GM12864 (cell line): Measurements from ENCODE around the gene CAMK2N1.

ENCODE experiments used
- DNase-seq: peaks from one replicate; pipeline ENCODE4 v3.0.0-alpha.2; 2011; ENCODE audit warnings: low read depth
- H3K4me3 ChIP-seq: 2 replicates; pipeline ENCODE4 v1.5.1; 2011; ENCODE audit warnings: mild to moderate bottlenecking, low read depth, low read length, control low read depth
- CTCF ChIP-seq: IDR thresholded peaks from 2 replicates; pipeline ENCODE4 v1.5.1; 2011; ENCODE audit warnings: low read depth, mild to moderate bottlenecking, moderate library complexity, low read length, control low read depth, inconsistent platforms; ENCODE audit errors: missing control alignments

Gene CAMK2N1

GRCh38 chr1:20454004-20454403, 32.0 kb downstream of the CAMK2N1 start:
- DNase-seq = no peak
- no peak overlapping the region for H3K4me3 ChIP-seq
- TF ChIP-seq CTCF = no peak

- TF ChIP-seq CTCF = no peak
- no peak for DNase-seq
- no peak overlapping the region for H3K4me3 ChIP-seq
Observed at GRCh38 chr1:20449735-20450311, 36.2 kb downstream of the CAMK2N1 start.

GRCh38 chr1:20448671-20449071, 37.3 kb downstream of the CAMK2N1 start:
- no peak for DNase-seq
- H3K4me3 ChIP-seq = no peak overlapping the region
- TF ChIP-seq CTCF = no peak

- no peak overlapping the region for H3K4me3 ChIP-seq
- TF ChIP-seq CTCF = no peak
- no peak for DNase-seq
Observed at GRCh38 chr1:20447794-20448193, 38.2 kb downstream of the CAMK2N1 start.

- H3K4me3 ChIP-seq = no peak overlapping the region
- TF ChIP-seq CTCF = no peak
- DNase-seq = no peak
Observed at GRCh38 chr1:20446796-20447195, 39.2 kb downstream of the CAMK2N1 start.

GRCh38 chr1:20445956-20446355, 40.1 kb downstream of the CAMK2N1 start:
- H3K4me3 ChIP-seq = no peak overlapping the region
- no peak for DNase-seq
- no peak for TF ChIP-seq CTCF
